GM12801 (cell line): ENCODE data around the gene ACTN4.

Source experiments
- TF ChIP-seq, protein P1 (sequence below): IDR thresholded peaks from one replicate; pipeline ENCODE4 v1.5.1; 2011; ENCODE audit warnings: control low read depth; ENCODE audit not compliant: insufficient read length; ENCODE audit errors: extremely low read depth

The ACTN4 gene

DNA sequence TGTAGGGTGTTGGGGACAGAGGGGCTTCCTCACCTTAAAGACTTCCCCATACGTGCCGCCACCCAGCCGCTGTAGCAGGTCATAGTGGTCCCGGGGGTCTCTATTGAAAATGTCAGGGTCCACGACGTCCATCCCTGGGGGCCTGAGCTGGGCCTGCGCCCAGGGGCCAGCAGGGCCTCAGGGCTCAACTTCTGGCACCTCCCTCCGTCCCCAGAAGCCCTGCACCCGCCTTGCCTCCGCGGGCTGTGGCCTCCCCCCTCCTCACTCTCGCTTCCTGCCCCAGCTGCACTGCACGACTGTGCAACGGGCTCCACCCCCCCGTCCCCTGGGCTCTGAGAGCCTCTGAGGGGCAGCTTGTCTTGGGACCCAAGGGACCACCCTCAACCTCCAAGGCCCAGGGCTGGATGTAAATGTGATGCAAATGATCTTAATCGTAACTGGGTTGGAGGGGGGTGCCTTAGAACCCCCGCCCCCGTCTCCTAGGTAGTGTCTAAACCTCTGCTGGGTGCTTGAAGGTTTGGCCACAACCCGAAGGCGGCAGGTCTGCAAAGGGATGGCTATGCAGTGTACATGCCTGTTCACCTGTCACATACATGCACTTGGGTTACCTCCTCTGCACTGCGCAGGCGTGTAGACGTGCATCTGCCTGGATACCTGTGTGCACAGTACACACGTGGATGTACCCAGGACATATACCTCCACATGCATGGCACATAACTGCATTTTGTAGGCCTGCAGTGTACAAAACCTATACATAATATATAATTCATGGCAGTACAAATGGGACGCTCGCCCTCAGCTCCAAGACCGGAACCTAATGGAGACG is 29.5 kb upstream of the ACTN4 start, which contains the start of gene MAP4K1:
TSS of gene MAP4K1 (minus strand) at position 190 of the 826 bp plus-strand sequence. CDS start at position 132, 58 bp downstream.
- TF ChIP-seq, protein P1, sequence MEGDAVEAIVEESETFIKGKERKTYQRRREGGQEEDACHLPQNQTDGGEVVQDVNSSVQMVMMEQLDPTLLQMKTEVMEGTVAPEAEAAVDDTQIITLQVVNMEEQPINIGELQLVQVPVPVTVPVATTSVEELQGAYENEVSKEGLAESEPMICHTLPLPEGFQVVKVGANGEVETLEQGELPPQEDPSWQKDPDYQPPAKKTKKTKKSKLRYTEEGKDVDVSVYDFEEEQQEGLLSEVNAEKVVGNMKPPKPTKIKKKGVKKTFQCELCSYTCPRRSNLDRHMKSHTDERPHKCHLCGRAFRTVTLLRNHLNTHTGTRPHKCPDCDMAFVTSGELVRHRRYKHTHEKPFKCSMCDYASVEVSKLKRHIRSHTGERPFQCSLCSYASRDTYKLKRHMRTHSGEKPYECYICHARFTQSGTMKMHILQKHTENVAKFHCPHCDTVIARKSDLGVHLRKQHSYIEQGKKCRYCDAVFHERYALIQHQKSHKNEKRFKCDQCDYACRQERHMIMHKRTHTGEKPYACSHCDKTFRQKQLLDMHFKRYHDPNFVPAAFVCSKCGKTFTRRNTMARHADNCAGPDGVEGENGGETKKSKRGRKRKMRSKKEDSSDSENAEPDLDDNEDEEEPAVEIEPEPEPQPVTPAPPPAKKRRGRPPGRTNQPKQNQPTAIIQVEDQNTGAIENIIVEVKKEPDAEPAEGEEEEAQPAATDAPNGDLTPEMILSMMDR: no peak

DNA sequence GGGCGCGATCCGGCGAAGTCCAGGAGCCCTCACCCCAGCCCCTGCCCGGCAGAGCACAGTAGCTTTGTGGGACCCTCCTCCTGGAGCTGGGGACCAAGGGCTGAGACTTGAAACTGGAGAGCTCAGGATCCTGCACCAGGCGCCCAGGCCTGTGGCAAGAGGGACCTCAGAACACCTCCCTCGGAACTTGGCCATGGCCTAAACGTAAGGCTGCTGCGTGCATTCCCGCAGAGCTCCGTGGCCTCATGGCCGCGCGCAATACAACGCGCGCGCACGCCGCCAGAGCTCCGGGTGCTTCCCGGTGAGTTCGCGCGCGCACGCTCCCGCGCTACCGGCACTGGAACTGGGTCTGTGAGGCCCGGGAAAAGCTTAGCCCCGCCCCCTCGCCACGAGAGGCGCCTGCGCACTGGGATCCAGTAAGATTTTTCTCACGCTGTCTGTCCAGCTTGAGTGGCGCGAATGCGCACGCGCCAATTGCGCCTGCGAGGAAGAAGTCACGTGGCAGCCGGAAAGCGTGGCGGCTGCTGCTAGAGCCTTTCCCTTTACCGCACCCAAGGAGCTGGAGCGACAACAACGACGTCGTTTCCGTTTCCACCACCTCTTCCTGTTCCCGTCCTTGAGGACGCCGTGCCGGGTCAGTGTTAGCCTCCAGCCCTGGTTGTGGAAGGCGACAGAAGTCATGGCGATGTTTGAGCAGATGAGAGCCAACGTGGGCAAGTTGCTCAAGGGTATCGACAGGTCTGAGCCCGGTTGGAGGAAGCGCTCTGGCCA is 28.7 kb upstream of the ACTN4 start, which contains the start of gene EIF3K:
TSS of gene EIF3K (plus strand) at position 599 of the 771 bp plus-strand sequence. CDS start at position 680, 81 bp downstream.
- TF ChIP-seq, protein P1: no peak

DNA sequence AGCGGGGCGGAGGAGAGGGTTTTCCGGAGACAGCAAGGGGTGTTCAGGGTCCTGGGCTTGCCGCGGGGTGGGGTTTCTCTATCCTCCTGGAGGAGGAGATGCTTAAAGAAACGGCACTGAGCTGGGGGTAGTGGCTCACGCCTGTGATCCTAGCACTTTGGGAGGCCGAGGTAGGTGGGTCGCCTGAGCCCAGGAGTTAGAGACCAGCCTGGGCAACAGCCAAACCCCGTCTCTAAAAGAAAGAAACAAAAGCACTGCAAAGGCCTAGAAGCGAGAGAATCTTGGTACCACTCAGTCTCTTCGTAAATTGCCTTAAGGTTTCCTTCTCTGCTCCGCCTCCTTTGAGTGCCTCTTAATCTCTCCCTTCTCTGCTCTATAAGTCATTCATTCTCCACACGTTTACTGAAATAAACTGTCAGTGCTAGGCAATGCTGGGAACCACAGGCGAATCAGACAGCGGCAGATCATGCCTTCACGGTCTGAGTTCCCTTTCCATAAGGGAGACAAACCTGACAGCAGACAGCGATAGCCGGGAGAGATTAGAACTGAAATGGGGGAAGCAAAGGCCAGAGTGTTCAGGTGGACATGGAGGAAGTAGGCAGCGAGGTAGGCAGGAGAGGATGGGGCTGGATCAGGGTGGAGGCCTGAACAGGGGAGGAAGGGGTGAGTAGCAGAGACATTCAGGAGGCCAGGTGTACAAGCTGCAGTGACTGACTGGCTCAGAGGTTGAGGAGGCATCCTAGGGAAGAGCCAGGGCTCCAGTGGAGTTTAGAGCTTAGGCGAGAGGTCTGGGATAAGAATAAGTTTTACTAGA is 27.9 kb upstream of the ACTN4 start:
- TF ChIP-seq, protein P1: no peak

DNA sequence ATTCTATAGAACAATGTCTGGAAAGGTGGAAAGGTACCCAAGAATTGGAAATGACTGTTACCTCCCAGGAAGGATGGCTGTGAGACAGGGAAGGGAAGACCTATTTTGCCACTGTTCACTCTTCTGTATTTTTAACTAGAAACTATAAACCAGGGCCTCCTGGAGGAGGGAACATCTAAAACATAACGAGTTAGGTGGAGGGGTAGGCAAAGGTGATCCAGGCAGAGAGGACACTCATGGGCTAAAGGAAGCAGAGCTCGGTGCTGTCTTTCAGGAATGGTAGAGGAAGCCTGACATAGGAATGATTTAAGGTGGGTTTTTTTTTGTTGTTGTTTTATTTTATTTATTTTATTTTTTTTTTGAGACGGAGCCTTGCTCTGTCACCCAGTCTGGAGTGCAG is 22.6 kb upstream of the ACTN4 start:
- TF ChIP-seq, protein P1: no peak

DNA sequence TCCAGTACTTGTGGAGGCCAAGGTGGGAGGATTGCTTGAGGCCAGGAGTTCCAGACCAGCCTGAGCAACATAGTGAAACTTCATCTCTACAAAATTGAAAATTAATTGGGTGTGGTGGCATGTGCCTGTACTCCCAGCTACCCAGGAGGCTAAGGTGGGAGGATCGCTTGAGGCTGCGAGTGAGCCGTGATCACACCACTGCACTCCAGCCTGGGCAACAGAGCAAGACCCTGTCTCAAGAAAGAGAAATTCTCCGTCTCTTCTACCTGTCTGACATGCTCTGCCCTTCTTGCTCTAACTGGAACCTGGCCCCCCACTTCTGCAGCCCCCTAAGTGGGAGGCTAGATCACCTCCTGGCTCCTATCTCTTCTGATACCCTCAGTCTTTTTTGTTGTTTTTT is 21.0 kb upstream of the ACTN4 start:
- TF ChIP-seq, protein P1: no peak

DNA sequence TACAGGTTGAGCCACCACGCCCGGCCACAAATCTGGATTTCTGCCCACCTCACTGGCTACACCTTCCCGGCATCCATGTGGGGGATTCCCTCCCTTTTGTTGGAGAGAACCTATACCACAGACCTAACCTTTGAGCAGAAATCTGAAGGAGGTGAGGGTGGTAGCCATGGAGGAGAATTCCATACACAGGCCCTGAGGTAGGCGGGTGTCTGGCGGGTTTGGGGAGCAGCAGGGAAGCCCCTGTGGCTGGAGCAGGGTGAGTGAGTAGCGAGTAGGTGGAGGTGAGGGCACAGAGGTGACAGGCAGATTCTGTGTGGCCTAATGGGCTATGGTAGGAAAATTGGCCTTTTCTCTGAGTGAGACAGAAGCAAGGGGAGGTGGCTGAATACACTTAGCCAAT is 17.9 kb upstream of the ACTN4 start:
- TF ChIP-seq, protein P1: no peak
